Heart left ventricle (tissue), 16 donors: ENCODE data around the gene PHF21A. TPM values are rescaled to one million over a fixed set of nuclear protein-coding genes. Genes with fewer than 3 reads are reported as not detected.

Experiments used
- ATAC-seq, 4 donors: fragments of 200-7000 bp; cut with Tn5 transposase; one replicate each; pipeline ENCODE4 v1.9.1; 2020 to 2022; ENCODE audit warnings: moderate library complexity in 4 of 4, mild to moderate bottlenecking in 3 of 4, moderate number of reproducible peaks in 1 of 4
- DNase-seq, 5 donors: peaks; one replicate each; pipeline ENCODE4 v3.0.0-alpha.2; 2020
- H3K27ac ChIP-seq, 12 donors: fragments of 200-600 bp; sonication (generic) in 4 of 12; one replicate each; pipeline versions ENCODE4 v1.5.0 to v1.8.0; 2016 to 2022; ENCODE audit warnings: mild to moderate bottlenecking in 2 of 12
- H3K27me3 ChIP-seq, 9 donors: fragments of 200-600 bp; sonication (generic) in 2 of 9; one replicate each; pipeline versions ENCODE4 v1.5.1 to v1.8.0; 2016 to 2022; ENCODE audit warnings: mild to moderate bottlenecking in 3 of 9
- H3K36me3 ChIP-seq, 9 donors: fragments of 200-600 bp; sonication (generic) in 2 of 9; one replicate each; pipeline versions ENCODE4 v1.5.0 to v1.8.0; 2018 to 2022; ENCODE audit warnings: mild to moderate bottlenecking in 2 of 9
- H3K4me1 ChIP-seq, 12 donors: fragments of 200-600 bp; sonication (generic) in 4 of 12; one replicate each; pipeline versions ENCODE4 v1.5.0 to v1.8.0; 2016 to 2022; ENCODE audit warnings: mild to moderate bottlenecking in 3 of 12
- H3K4me3 ChIP-seq, 12 donors: fragments of 200-600 bp; sonication (generic) in 4 of 12; one replicate each; pipeline versions ENCODE4 v1.5.0 to v1.8.0; 2017 to 2022; ENCODE audit warnings: mild to moderate bottlenecking in 9 of 12, moderate library complexity in 4 of 12
- H3K9me3 ChIP-seq, 12 donors: fragments of 200-600 bp; sonication (generic) in 4 of 12; one replicate each; pipeline versions ENCODE4 v1.5.0 to v1.8.0; 2016 to 2022; ENCODE audit warnings: mild to moderate bottlenecking in 1 of 12
- POLR2A ChIP-seq, 2 donors: fragments of 450-650 bp; IDR thresholded peaks; one replicate each; pipeline ENCODE4 v1.6.1; 2017; ENCODE audit warnings: antibody characterized with exemption in 2 of 2, mild to moderate bottlenecking in 2 of 2, moderate library complexity in 2 of 2
- WGBS, 4 donors: extraction: QIAGEN DNeasy Blood & Tissue Kit in 2 of 4; methylation state at CpG; one replicate each; pipeline versions ENCODE4 v1.1.5 to v1.1.7; 2013 to 2018; 5-methylcytosine and 5-hydroxymethylcytosine counted together
- intact Hi-C, 10 donors: fragments of 100-400 bp; cut with DNase I; formaldehyde crosslinking; loops; one replicate each; pipeline versions ENCODE4 v1.11.1 to v1.14.2; 2022
- polyA plus RNA-seq, 2 donors: library from polyadenylated mRNA; stranded (reverse); fragments of 200-250 nt; gene quantifications; one replicate each; pipeline ENCODE4 v1.2.3, GENCODE V29; 2013
- total RNA-seq, 9 donors: library from RNA; depleted of rRNA in 2 of 9; stranded (reverse); fragments of >200 nt in 2 of 9; fragmentation: NEBNext Ultra II Directional in 3 of 9; extraction: Animal tissue kit (Norgen Biotek cat#: 25700) in 3 of 9; gene quantifications; one replicate each; pipeline versions ENCODE4 v1.1.0 to v1.2.4, GENCODE V29; 2016 to 2023
- TF ChIP-seq, protein P1 (sequence below), 12 donors: fragments of 200-600 bp; sonication (generic) in 4 of 12; IDR thresholded peaks; one replicate each; pipeline versions ENCODE4 v1.5.0 to v1.8.0; 2018 to 2022; ENCODE audit warnings: antibody characterized with exemption in 12 of 12, mild to moderate bottlenecking in 5 of 12
- donor health status: ischemic (EF 13 %, LVEDD 7.1; RV severe dilation, severe dysfunction).
- donor health status: healthy with polysubstance abuse.
- donor health status: DM: no; HTN: yes; CAD: no.
- donor health status: DM: no; HTN: no; CAD: no.
- donor health status: ischemic (EF 25% LVEDD 6.9; RV normal size, moderate dysfunction).
- donor health status: ischemic (EF 25% LVEDD 5.7; RV mildly dilated, moderate dysfunction).
- donor health status: healthy.
- donor health status: DM: yes; HTN: yes; CAD: no.
- donor health status: ischemic (EF 35%, LVEDD 5.7; RV mildly dilated, moderate dysfunction).
- donor health status: nonischemic (EF 11% LVEDD 7.7; RV severe dilation, severe dysfunction).
- donor health status: DM: yes; HTN: yes; CAD: no.
- donor health status: PGD.
- donor health status: ischemic (EF 29% LVEDD 5.4; RV normal size, mild dysfunction).
- donor health status: nonischemic (EF 23%, LVEDD 6.1; RV moderate dilation, normal function).

PHF21A gene
- total and polyA plus RNA-seq, 11 donors: 16.5 to 45.9 (median 36.1) TPM

DNA sequence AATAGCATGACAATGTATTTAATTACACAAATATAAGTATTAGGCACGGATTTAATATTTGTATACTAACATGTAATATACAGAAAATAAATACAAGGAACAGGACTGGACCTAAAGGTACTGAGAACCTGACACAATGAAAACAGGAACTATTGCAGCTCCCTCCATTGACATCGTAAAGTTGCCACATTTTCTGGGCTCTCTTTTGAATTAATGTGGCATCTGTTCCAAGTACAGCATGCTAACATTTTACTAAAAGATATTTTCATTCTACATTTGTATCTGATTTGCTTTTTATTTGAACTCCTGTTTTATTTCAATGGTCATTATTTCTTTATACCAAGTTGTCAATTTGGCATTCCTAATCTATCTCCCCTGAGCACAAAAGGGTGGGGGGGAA lies 15.3 kb downstream of the PHF21A start:
- 81% methylated on average over 2 of the region's 2 CpGs for WGBS, 4 donors
- intact Hi-C loops: no loop called here
- Histone ChIP-seq H3K36me3 (no peaks in the 10 kb centered on the region), H3K27ac (no peak overlapping the region), H3K4me1 (peaks cover 0 to 57% (median 37%) of the 10 kb centered on the region in 12 donors), H3K4me3 (no peak overlapping the region), H3K27me3 (no peaks in the 10 kb centered on the region), H3K9me3 (no peaks in the 10 kb centered on the region)
- ATAC-seq (no peak), DNase-seq (no peak)
- TF ChIP-seq POLR2A (IDR thresholded peaks at IDR 0.05): no peak
- TF ChIP-seq, protein P1, sequence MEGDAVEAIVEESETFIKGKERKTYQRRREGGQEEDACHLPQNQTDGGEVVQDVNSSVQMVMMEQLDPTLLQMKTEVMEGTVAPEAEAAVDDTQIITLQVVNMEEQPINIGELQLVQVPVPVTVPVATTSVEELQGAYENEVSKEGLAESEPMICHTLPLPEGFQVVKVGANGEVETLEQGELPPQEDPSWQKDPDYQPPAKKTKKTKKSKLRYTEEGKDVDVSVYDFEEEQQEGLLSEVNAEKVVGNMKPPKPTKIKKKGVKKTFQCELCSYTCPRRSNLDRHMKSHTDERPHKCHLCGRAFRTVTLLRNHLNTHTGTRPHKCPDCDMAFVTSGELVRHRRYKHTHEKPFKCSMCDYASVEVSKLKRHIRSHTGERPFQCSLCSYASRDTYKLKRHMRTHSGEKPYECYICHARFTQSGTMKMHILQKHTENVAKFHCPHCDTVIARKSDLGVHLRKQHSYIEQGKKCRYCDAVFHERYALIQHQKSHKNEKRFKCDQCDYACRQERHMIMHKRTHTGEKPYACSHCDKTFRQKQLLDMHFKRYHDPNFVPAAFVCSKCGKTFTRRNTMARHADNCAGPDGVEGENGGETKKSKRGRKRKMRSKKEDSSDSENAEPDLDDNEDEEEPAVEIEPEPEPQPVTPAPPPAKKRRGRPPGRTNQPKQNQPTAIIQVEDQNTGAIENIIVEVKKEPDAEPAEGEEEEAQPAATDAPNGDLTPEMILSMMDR (IDR thresholded peaks at IDR 0.05): no peak

DNA sequence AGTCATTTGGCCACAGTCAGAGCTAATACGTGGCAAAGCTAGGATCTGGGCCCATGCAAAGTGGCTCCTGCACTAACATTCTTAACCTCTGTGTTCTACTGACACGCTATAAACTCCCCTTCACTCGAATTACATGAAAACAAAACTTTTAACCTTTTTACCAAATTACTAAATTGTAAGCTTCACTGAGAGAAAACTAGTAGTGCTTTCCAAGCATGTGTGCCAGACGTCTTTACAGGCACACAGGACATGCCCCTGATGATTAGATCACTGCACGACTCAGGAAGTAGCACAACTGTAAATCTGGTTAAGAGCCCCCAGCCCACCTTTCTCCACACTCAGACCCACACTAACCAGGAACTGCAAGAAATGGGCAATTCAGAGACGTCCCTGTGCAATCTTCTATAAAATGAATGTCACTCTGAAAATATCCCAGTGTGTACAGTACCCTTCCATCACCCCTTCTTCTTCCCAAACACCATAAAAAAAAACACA lies 16.1 kb downstream of the PHF21A start:
- Histone ChIP-seq H3K27ac (peak overlapping the region in 1 of 12 donors; percentile 34), H3K4me3 (no peak overlapping the region), H3K36me3 (no peaks in the 10 kb centered on the region), H3K4me1 (peaks cover 0 to 65% (median 43%) of the 10 kb centered on the region in 12 donors), H3K9me3 (no peaks in the 10 kb centered on the region), H3K27me3 (no peaks in the 10 kb centered on the region)
- ATAC-seq (peak in 2 of 4 donors; percentile 10 to 31), DNase-seq (no peak)
- 30 to 38% (median 32%) methylated on average over 6 of the region's 6 CpGs for WGBS, 4 donors
- intact Hi-C loops: no loop called here
- TF ChIP-seq, protein P1 (IDR thresholded peaks at IDR 0.05): no peak
- no peak for TF ChIP-seq POLR2A (IDR thresholded peaks at IDR 0.05)

DNA sequence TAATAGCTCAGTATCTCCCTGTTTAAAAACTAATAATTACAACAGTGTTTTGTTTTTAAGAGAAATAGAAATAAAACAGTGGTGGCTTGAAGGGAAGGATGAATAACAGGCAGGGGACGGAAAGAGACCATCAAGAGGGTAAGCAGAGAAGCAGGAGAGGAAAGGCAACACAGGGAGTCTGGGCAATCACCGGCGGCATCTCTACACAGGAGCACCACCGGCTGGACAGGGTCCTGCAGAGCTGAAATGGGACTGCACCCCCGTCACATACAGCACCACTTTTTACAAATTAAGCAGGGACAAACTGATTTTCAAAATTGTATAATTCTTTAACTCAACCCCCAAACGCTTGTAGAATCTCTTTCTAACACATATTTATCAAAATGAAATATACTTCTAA lies 18.4 kb downstream of the PHF21A start:
- Histone ChIP-seq H3K27ac (no peak overlapping the region), H3K4me3 (no peak overlapping the region), H3K9me3 (no peaks in the 10 kb centered on the region), H3K4me1 (peaks cover 3 to 79% (median 59%) of the 10 kb centered on the region in 12 donors), H3K27me3 (no peaks in the 10 kb centered on the region), H3K36me3 (no peaks in the 10 kb centered on the region)
- intact Hi-C loops: no loop called here
- ATAC-seq: no peak
- TF ChIP-seq, protein P1 (IDR thresholded peaks at IDR 0.05): no peak
- TF ChIP-seq POLR2A (IDR thresholded peaks at IDR 0.05): no peak
- 75 to 83% (median 76%) methylated on average over 6 of the region's 6 CpGs for WGBS, 4 donors
- DNase-seq: no peak

DNA sequence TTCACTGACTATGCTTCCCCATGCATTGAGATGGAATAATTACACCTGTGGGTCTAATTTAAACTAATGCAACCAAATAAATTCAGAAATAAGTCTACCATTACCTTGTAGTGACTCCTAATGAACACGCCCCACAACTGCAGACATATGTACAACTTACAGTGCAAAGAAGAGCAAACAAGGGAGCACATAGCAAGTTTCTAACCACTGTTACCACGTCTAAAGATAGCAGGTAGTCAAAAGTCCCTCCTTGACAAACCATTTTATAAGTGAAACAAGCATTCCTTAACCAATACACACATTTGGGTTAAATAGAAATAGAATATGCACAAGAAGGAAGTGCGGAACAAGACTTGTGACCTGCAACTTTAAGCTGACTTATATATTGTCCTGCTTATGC lies 20.6 kb downstream of the PHF21A start:
- TF ChIP-seq, protein P1 (IDR thresholded peaks at IDR 0.05): no peak
- TF ChIP-seq POLR2A (IDR thresholded peaks at IDR 0.05): no peak
- no peaks in the 10 kb centered on the region for H3K9me3 ChIP-seq
- 81 to 87% (median 82%) methylated on average over 3 of the region's 3 CpGs for WGBS, 4 donors
- no peaks in the 10 kb centered on the region for H3K27me3 ChIP-seq
- H3K27ac ChIP-seq: peak overlapping the region in 4 of 12 donors; percentile 47 to 77 (median 62)
- intact Hi-C loops: no loop called here
- no peaks in the 10 kb centered on the region for H3K36me3 ChIP-seq
- DNase-seq (no peak), ATAC-seq (no peak)
- peak overlapping the region in 2 of 12 donors; percentile 30 to 43 for H3K4me3 ChIP-seq
- peaks cover 3 to 71% (median 43%) of the 10 kb centered on the region in 12 donors for H3K4me1 ChIP-seq
